NCI-H2196 treated with DMSO at 0.1 percent for 48 hours (cell line): ENCODE data around the gene EFCC1.

ENCODE experiments used
- DNase-seq: peaks from one replicate; lab custom pipeline; 2025; ENCODE audit not compliant: unreplicated experiment; lab: John Stamatoyannopoulos, UW

Gene EFCC1

GRCh38 chr3:129014148-129014547, 13.0 kb downstream of the EFCC1 start:
- no peak for DNase-seq

GRCh38 chr3:129014793-129015345, 13.8 kb downstream of the EFCC1 start:
- DNase-seq: no peak

GRCh38 chr3:129015388-129016105, 14.4 kb downstream of the EFCC1 start:
- no peak for DNase-seq

GRCh38 chr3:129016356-129016719, 15.2 kb downstream of the EFCC1 start:
- DNase-seq: peak; percentile 88

GRCh38 chr3:129016720-129017483, 15.8 kb downstream of the EFCC1 start:
- no peak for DNase-seq

DNA sequence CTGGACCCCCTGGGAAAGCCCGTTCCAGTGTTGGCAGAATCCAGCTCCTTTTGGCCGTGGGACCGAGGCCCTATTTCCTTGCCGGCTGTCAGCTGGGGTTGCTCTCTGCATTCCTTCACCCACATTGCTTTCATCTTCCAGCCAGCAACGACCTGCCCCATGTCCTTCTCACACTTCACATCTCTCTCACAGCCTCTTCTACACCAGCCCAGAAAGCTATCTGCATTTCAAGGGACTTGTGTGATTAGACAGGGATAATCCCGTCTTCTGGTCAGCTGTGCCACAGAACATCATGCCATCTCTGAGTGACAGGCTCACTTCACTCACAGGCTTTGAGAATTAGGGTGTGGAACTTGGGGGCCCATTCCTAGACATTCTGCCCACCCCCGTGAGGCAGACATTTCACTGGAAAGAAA, 16.4 kb downstream of the EFCC1 start:
- DNase-seq: no peak

DNA sequence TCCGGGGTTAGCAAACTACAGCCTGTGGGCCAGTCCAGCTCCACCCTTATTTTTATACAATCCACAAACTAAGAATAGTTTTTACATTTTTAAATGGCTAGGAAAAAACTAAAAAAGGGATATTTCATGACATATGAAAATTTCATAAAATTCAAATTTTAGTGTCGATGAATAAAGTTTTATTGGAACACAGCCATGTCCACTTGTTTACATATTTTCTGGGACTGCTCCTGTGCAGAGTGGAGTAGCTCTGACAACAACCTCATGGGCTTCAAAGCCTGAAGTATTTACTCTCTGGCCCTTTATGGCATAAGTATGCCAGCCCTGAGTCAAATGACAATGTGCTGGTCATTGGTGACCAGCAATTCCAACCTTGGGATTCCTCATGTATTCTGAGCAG, 17.2 kb downstream of the EFCC1 start:
- no peak for DNase-seq

- DNase-seq: no peak
Measured at GRCh38 chr3:129018751-129019150, 17.6 kb downstream of the EFCC1 start.

DNA sequence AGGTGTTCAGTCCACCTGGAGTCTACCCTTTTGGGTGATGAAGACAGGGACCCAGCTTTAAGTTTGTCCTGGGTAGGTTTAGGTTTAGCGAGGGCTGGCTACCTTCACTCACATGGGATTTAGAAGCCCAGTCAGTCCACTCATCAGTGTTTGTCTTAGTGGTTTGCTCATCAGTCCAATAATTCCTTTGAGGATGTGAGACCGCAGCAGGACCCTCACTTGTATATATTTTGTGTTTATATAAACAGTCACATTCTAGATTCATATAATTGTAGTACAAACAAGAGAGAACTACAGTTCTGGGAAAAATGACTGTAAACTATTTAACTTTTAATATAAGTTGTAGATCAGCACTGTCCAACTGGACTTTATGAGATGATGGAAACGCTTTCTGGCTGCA, 18.2 kb downstream of the EFCC1 start:
- no peak for DNase-seq

DNA sequence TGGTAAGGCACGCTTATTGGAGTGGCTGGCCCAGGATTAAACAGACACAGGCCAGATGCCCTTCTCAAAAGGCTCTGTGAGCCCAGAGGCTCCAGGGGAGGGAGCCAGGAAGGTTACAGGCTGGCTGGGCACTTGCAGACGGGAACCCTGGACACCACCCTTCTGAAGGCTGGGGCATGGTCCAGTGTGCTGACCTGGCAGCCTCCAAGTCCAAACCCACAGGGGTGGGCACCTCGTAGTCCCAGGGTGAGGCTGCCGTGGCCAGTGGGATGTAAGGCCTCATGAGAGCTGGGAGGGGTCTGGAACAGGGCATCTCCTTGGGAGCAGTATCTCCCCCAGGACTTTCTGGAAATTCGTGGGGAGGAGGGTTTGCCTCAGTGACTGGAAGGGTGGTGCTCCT, 19.6 kb downstream of the EFCC1 start:
- no peak for DNase-seq

- DNase-seq: no peak
Measured at GRCh38 chr3:129021140-129021551, 20.0 kb downstream of the EFCC1 start.

- DNase-seq: no peak
Measured at GRCh38 chr3:129022114-129023007, 21.3 kb downstream of the EFCC1 start.

- no peak for DNase-seq
Measured at GRCh38 chr3:129023008-129023358, 21.9 kb downstream of the EFCC1 start.

- peak; percentile 75 for DNase-seq
Measured at GRCh38 chr3:129023909-129024308, 22.8 kb downstream of the EFCC1 start.

GRCh38 chr3:129025108-129025507, 24.0 kb downstream of the EFCC1 start:
- DNase-seq: no peak

DNA sequence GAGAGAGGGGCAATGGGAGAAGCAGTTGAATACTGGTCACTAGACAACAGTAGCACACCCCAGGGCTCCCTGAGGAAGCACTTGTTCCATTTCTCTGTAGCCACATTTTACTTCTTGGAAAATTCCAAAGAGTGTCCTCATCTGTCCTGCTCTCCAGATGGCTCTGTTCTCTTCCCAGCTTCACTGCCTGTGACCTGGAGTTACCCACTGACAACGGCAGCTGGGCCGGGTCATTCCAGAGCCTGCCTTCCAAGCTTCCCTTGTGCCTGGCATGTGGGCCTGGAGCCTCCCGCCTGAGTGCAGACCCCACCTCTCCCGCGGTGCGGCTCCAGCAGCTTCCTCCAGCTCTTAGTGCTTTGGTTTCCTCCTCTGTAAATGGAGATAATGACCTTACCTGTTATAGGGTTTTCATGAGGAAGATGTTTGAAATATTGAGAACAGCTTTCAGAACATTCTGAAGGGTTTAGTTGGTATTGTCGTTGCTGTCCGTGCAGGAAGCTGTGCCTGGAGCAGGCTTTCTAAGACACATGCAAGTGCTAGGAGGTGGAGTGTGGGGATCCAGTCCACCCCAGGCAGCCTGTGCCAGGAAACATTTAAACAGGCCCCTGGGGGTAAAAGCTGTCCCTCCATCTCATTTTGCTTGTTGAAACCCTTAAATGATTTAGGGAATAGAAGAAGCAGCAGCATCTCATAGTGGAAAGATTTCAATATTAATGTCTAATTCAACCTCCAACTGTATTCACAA, 24.8 kb downstream of the EFCC1 start:
- no peak for DNase-seq

- DNase-seq: peak; percentile 96
Measured at GRCh38 chr3:129026728-129027543, 25.8 kb downstream of the EFCC1 start.

DNA sequence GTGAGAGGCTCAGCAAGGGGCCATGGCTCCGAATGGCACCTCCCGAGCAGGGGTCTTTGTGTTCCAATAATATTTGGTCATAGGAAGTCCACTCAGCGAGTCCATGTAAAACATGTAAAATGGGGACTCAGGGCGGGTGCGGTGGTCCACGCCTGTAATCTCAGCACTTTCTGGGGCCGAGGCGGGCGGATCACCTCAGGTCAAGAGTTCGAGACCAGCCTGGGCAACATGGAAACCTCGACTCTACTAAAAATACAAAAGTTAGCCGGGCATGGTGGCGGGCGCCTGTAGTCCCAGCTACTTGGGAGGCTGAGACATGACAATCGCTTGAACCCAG, 26.4 kb downstream of the EFCC1 start:
- DNase-seq: no peak

GRCh38 chr3:129028866-129029265, 27.8 kb downstream of the EFCC1 start:
- no peak for DNase-seq

DNA sequence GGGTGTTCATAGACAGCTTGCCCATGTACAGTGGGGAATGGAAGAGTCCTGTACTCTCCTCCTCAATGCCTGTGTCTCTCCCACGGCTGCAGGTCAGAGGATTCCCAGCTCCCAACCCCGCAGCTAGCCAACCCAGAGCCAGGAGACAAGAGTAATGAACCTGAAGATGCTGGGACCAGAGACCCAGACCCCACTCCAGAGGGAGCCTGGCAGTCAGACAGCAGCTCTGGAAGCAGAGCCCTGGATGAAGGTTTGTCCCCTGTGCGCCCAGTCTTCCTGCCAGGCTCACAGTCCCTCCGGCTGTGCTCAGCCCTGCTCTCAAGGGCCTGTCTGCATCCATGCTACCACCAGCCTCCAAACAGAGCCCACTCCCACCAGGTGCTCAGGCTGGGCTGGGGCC, 29.5 kb downstream of the EFCC1 start:
- no peak for DNase-seq
